HCT116 (cell line): ENCODE data around the gene C15orf62. TPM values are rescaled to one million over a fixed set of nuclear protein-coding genes. Genes with fewer than 3 reads are reported as not detected.

ENCODE experiments used
- ATAC-seq: fragments of 200-7000 bp; cut with Tn5 transposase; 2 replicates; pipeline ENCODE4 v1.9.1; 2020; ENCODE audit warnings: mild to moderate bottlenecking, moderate library complexity
- BruUV-seq: library from RNA; stranded (reverse); fragments of 400-500 nt; replicated peaks from 2 replicates; lab custom pipeline; 2021; lab: Mats Ljungman, UMichigan
- CTCF ChIA-PET: fragments of 300-600 bp; sonication (Branson Sonifier 250); formaldehyde crosslinking; loops from one replicate; lab custom pipeline; 2021; ENCODE audit warnings: antibody characterized with exemption; lab: Charles Lee
- POLR2A ChIA-PET: fragments of 300-600, 350-600 bp; sonication (Branson Sonifier 250); formaldehyde crosslinking; loops from one replicate; lab custom pipeline; 2021; ENCODE audit warnings: antibody characterized with exemption; lab: Charles Lee
- RAD21 ChIA-PET, 2 experiments: fragments of 300-600 bp; sonication (Branson Sonifier 250); formaldehyde crosslinking; loops; one replicate each; lab custom pipeline; 2023; ENCODE audit warnings: low total read pairs in 2 of 2; ENCODE audit not compliant: uncharacterized antibody in 2 of 2, unreplicated experiment in 2 of 2, low non-redundant PET in 1 of 2; lab: Charles Lee
- DNase-seq: peaks from one replicate; pipeline ENCODE4 v3.0.0-alpha.2; 2010; ENCODE audit warnings: low read depth, low spot score
- H2AFZ ChIP-seq: fragments of 200-600 bp; shearing (Covaris generic), sonication (generic); 2 replicates; pipeline ENCODE4 v1.6.1; 2017; ENCODE audit warnings: low read depth, mixed run types, mixed read lengths, antibody characterized with exemption, low read length; ENCODE audit not compliant: poor library complexity, severe bottlenecking
- H3K27ac ChIP-seq: 2 replicates; pipeline ENCODE4 v1.5.1; 2012; ENCODE audit warnings: low read depth, low read length
- H3K27me3 ChIP-seq: fragments of 200-600 bp; sonication (generic); 2 replicates; pipeline ENCODE4 v1.6.1; 2016; ENCODE audit warnings: mixed run types, low read length, mixed read lengths; ENCODE audit not compliant: insufficient read depth
- H3K36me3 ChIP-seq, 2 experiments: fragments of 200-500 bp in 1 of 2; fragments of 200-600 bp in 1 of 2; sonication (Bioruptor generic) in 1 of 2; sonication (generic) in 1 of 2; 2 replicates each; pipeline versions ENCODE4 v1.5.1 to v1.6.1; 2014 to 2016; ENCODE audit warnings: low read length in 2 of 2, inconsistent platforms in 1 of 2, mixed read lengths in 1 of 2, mixed run types in 1 of 2; ENCODE audit not compliant: insufficient read depth in 2 of 2, control insufficient read depth in 1 of 2
- H3K4me1 ChIP-seq, 2 experiments: fragments of 200-600 bp in 1 of 2; sonication (generic) in 1 of 2; 2 replicates each; pipeline versions ENCODE4 v1.5.1 to v1.6.1; 2012 to 2017; ENCODE audit warnings: low read length in 2 of 2, inconsistent platforms in 1 of 2, mild to moderate bottlenecking in 1 of 2, mixed read lengths in 1 of 2, mixed run types in 1 of 2, moderate library complexity in 1 of 2; ENCODE audit not compliant: insufficient read depth in 2 of 2, control insufficient read depth in 1 of 2
- H3K4me2 ChIP-seq: fragments of 200-600 bp; sonication (generic); 2 replicates; pipeline ENCODE4 v1.6.1; 2017; ENCODE audit warnings: mixed run types, low read length, mixed read lengths
- H3K4me3 ChIP-seq, 2 experiments: fragments of 200-600 bp in 1 of 2; sonication (generic) in 1 of 2; replicated peaks in 1 of 2; 2 replicates each; pipeline ENCODE4 v1.5.1; 2011 to 2016; ENCODE audit warnings: low read length in 2 of 2, control low read depth in 1 of 2, low read depth in 1 of 2, mild to moderate bottlenecking in 1 of 2, mixed read lengths in 1 of 2, mixed run types in 1 of 2
- H3K79me2 ChIP-seq: fragments of 200-600 bp; sonication (generic); 2 replicates; pipeline ENCODE4 v1.6.1; 2017; ENCODE audit warnings: mild to moderate bottlenecking, mixed run types, low read length, moderate library complexity, mixed read lengths; ENCODE audit not compliant: insufficient read depth
- H3K9ac ChIP-seq: fragments of 200-600 bp; sonication (generic); 2 replicates; pipeline ENCODE4 v1.6.1; 2016; ENCODE audit warnings: low read length, mixed read lengths
- H3K9me2 ChIP-seq: fragments of 200-600 bp; sonication (generic), shearing (Covaris generic); 2 replicates; pipeline ENCODE4 v1.6.1; 2017; ENCODE audit warnings: mixed run types, mild to moderate bottlenecking, moderate library complexity; ENCODE audit not compliant: insufficient read depth
- H3K9me3 ChIP-seq, 2 experiments: fragments of 200-500 bp in 1 of 2; fragments of 200-600 bp in 1 of 2; sonication (Bioruptor generic) in 1 of 2; sonication (generic) in 1 of 2; 2 replicates each; pipeline ENCODE4 v1.6.1; 2014 to 2017; ENCODE audit warnings: low read length in 2 of 2, mixed read lengths in 2 of 2, inconsistent platforms in 1 of 2, low read depth in 1 of 2, mild to moderate bottlenecking in 1 of 2, mixed run types in 1 of 2, moderate library complexity in 1 of 2; ENCODE audit not compliant: control insufficient read depth in 1 of 2, insufficient read depth in 1 of 2
- H4K20me1 ChIP-seq: fragments of 200-600 bp; sonication (generic), shearing (Covaris generic); 2 replicates; pipeline ENCODE4 v1.6.1; 2017; ENCODE audit warnings: mixed run types, mild to moderate bottlenecking, moderate library complexity; ENCODE audit not compliant: insufficient read depth
- ATF3 ChIP-seq: IDR thresholded peaks from 2 replicates; pipeline ENCODE4 v1.6.1; 2012
- CTCF ChIP-seq, 3 experiments: fragments of 200-600 bp in 1 of 3; sonication (generic) in 1 of 3; IDR thresholded peaks in 2 of 3; conservative IDR thresholded peaks in 1 of 3; 2 replicates each; pipeline ENCODE4 v1.5.1; 2012 to 2017; ENCODE audit warnings: low read depth in 2 of 3, low read length in 2 of 3, antibody characterized with exemption in 1 of 3, borderline replicate concordance in 1 of 3, control low read depth in 1 of 3, mild to moderate bottlenecking in 1 of 3, mixed read lengths in 1 of 3, mixed run types in 1 of 3, moderate library complexity in 1 of 3; ENCODE audit not compliant: insufficient read depth in 1 of 3
- EZH2phosphoT487 ChIP-seq: fragments of 200-600 bp; IDR thresholded peaks from 2 replicates; pipeline ENCODE4 v1.6.1; 2018; ENCODE audit warnings: antibody characterized with exemption, borderline replicate concordance
- ZBTB33 ChIP-seq: IDR thresholded peaks from 2 replicates; pipeline ENCODE4 v1.6.1; 2011; ENCODE audit warnings: mild to moderate bottlenecking, low read length, moderate library complexity; ENCODE audit not compliant: insufficient replicate concordance; ENCODE audit errors: extremely low read depth
- ZFX ChIP-seq: fragments of 450-650 bp; IDR thresholded peaks from 2 replicates; pipeline ENCODE4 v1.6.1; 2017
- intact Hi-C: fragments of 100-400 bp; cut with micrococcal nuclease; formaldehyde crosslinking; loops from 2 replicates; pipeline ENCODE4 v1.10.0; 2022
- total RNA-seq: library from RNA; stranded (reverse); gene quantifications from one replicate; pipeline ENCODE4 v1.2.1, GENCODE V29; 2021; ENCODE audit not compliant: unreplicated experiment

C15orf62 gene
- total RNA-seq, 1 experiment from 2014 or later = 0.10 TPM

GRCh38 chr15:40782609-40783227, 12.9 kb downstream of the C15orf62 start (continued):
- no peak for TF ChIP-seq ZBTB33

- Histone ChIP-seq H3K79me2 (peaks cover 18% of the 10 kb centered on the region; the same call in 1 of the 2 replicates), H3K9me2 (no peaks in the 10 kb centered on the region), H3K36me3 (no peaks in the 10 kb centered on the region), H3K27ac (no peak overlapping the region), H3K9me3 (no peaks in the 10 kb centered on the region), H3K4me1 (peaks cover 54 to 70% of the 10 kb centered on the region in 2 experiments), H3K9ac (peak overlapping the region; percentile 64; the same call in 1 of the 2 replicates), H2AFZ (no peak overlapping the region), H3K27me3 (no peaks in the 10 kb centered on the region), H4K20me1 (peaks cover 12% of the 10 kb centered on the region; the same call in 1 of the 2 replicates), H3K4me2 (peak overlapping the region; percentile 76; the same call in 1 of the 2 replicates), H3K4me3 (no peak overlapping the region)
- POLR2A ChIA-PET = interaction anchor here (1.0 to 1.1 kb wide), 2 partner anchors 9 to 59 kb away, joined by 3 to 4 read pairs; partner anchors contain the start of gene SPINT1
- intact Hi-C loops = loop anchor here (10.0 kb wide), 1 partner anchor 190 kb away; the partner anchor contains the start of gene KNL1
- TF ChIP-seq ATF3 = no peak
- TF ChIP-seq CTCF (IDR thresholded peaks at IDR 0.05 in 2 of 3, conservative IDR thresholded peaks at IDR 0.05 in 1 of 3; ENCODE audit: borderline replicate concordance in 1 of 3, insufficient read depth in 1 of 3, low read depth in 2 of 3, low read length in 2 of 3) = peak in 2 of 3 experiments; percentile 13 to 41; a peak in 3 of 6 replicates
- no peak for TF ChIP-seq EZH2phosphoT487
- no peak for TF ChIP-seq ZFX
- ATAC-seq (no peak), DNase-seq (no peak)
- BruUV-seq = no TSS peak
- CTCF ChIA-PET = interaction anchor here (0.6 to 6.0 kb wide), 14 partner anchors 12 to 145 kb away, joined by 3 to 49 read pairs (median 4); partner anchors contain the start of genes SPINT1, VPS18 and ZFYVE19
- RAD21 ChIA-PET = interaction anchor here (1.0 to 1.5 kb wide), 3 partner anchors 73 to 109 kb away, joined by 3 to 8 read pairs (median 4); partner anchors contain the start of gene VPS18 (in 1 of the 2)
These were observed 15.4 kb downstream of the C15orf62 start for GRCh38 chr15:40785164-40785563.
